Hepatocyte (in vitro differentiated cells): Measurements from ENCODE around the gene DENND1A. TPM values are rescaled to one million over a fixed set of nuclear protein-coding genes. Genes with fewer than 3 reads are reported as not detected.

Experiments
- DNase-seq: peaks from one replicate; pipeline ENCODE4 v3.0.0-alpha.2; 2016; ENCODE audit warnings: low spot score
- H2AFZ ChIP-seq: fragments of 200-600 bp; sonication (generic); 2 replicates; pipeline ENCODE4 v1.6.0; 2016; ENCODE audit warnings: antibody characterized with exemption, mild to moderate bottlenecking
- H3K27ac ChIP-seq: fragments of 200-600 bp; sonication (generic); 2 replicates; pipeline ENCODE4 v1.5.1; 2016; ENCODE audit warnings: mild to moderate bottlenecking
- H3K27me3 ChIP-seq: fragments of 200-600 bp; sonication (generic); 2 replicates; pipeline ENCODE4 v1.6.1; 2016
- H3K36me3 ChIP-seq: fragments of 200-600 bp; sonication (generic); replicated peaks from 2 replicates; pipeline ENCODE4 v1.5.1; 2016; ENCODE audit warnings: low read depth; ENCODE audit not compliant: insufficient read depth
- H3K4me1 ChIP-seq: fragments of 200-600 bp; sonication (generic); 2 replicates; pipeline ENCODE4 v1.5.1; 2016; ENCODE audit warnings: mild to moderate bottlenecking, moderate library complexity; ENCODE audit not compliant: insufficient read depth
- H3K4me2 ChIP-seq: fragments of 200-600 bp; sonication (generic); 2 replicates; pipeline ENCODE4 v1.6.0; 2016
- H3K4me3 ChIP-seq: fragments of 200-600 bp; sonication (generic); 2 replicates; pipeline ENCODE4 v1.5.1; 2016; ENCODE audit warnings: mild to moderate bottlenecking
- H3K79me2 ChIP-seq: fragments of 200-600 bp; sonication (generic); 2 replicates; pipeline ENCODE4 v1.6.0; 2017; ENCODE audit warnings: mild to moderate bottlenecking
- H3K9me2 ChIP-seq: fragments of 200-600 bp; sonication (generic); replicated peaks from 2 replicates; pipeline ENCODE4 v1.6.0; 2017; ENCODE audit warnings: mild to moderate bottlenecking; ENCODE audit not compliant: insufficient read depth
- H3K9me3 ChIP-seq: fragments of 200-600 bp; sonication (generic); 2 replicates; pipeline ENCODE4 v1.5.1; 2016; ENCODE audit warnings: low read depth, mild to moderate bottlenecking
- H4K20me1 ChIP-seq: fragments of 200-600 bp; sonication (generic); 2 replicates; pipeline ENCODE4 v1.6.0; 2016; ENCODE audit warnings: mild to moderate bottlenecking; ENCODE audit not compliant: insufficient read depth, poor library complexity, severe bottlenecking
- CTCF ChIP-seq: fragments of 200-600 bp; sonication (generic); IDR thresholded peaks from 2 replicates; pipeline ENCODE4 v1.5.1; 2016; ENCODE audit warnings: antibody characterized with exemption, mild to moderate bottlenecking; ENCODE audit not compliant: poor library complexity
- EZH2 ChIP-seq: fragments of 200-600 bp; sonication (generic); IDR thresholded peaks from 2 replicates; pipeline ENCODE4 v1.6.1; 2016; ENCODE audit warnings: antibody characterized with exemption, mild to moderate bottlenecking, borderline replicate concordance
- EZH2phosphoT487 ChIP-seq: fragments of 200-600 bp; sonication (generic); IDR thresholded peaks from one replicate; pipeline ENCODE4 v1.6.1; 2018; ENCODE audit warnings: antibody characterized with exemption, mild to moderate bottlenecking, low read depth, moderate library complexity; ENCODE audit not compliant: unreplicated experiment, severe bottlenecking
- WGBS: methylation state at CpG from one replicate; pipeline ENCODE4 v1.1.6; 2016; ENCODE audit warnings: low lambda C conversion rate; ENCODE audit errors: missing lambda C conversion rate; 5-methylcytosine and 5-hydroxymethylcytosine counted together
- polyA plus RNA-seq: library from polyadenylated mRNA; unstranded; fragments of >200 nt; fragmentation: Nextera tagmentation; extraction: Ambion mirVana; gene quantifications from 2 replicates; pipeline ENCODE4 v1.2.1, GENCODE V29; 2016
- total RNA-seq: library from RNA; depleted of rRNA; stranded (reverse); fragments of >200 nt; gene quantifications from 2 replicates; pipeline ENCODE4 v1.2.3, GENCODE V29; 2014

The DENND1A gene
- total and polyA plus RNA-seq, 2 experiments from 2014 or later, result 24.0 to 28.9 TPM

- Histone ChIP-seq H3K4me2 (no peak overlapping the region), H3K27me3 (no peaks in the 10 kb centered on the region), H4K20me1 (no peaks in the 10 kb centered on the region), H3K79me2 (no peaks in the 10 kb centered on the region), H2AFZ (no peak overlapping the region), H3K27ac (no peak overlapping the region), H3K9me2 (no peaks in the 10 kb centered on the region), H3K36me3 (no peaks in the 10 kb centered on the region), H3K9me3 (no peaks in the 10 kb centered on the region), H3K4me1 (no peaks in the 10 kb centered on the region), H3K4me3 (no peak overlapping the region)
- 65% methylated on average over 1 of the region's 1 CpG for WGBS
- TF ChIP-seq CTCF (no peak), EZH2 (no peak), EZH2phosphoT487 (no peak)
- DNase-seq, result no peak
These were observed 411.6 kb downstream of the DENND1A start for GRCh38 chr9:123518338-123518737.

DNA sequence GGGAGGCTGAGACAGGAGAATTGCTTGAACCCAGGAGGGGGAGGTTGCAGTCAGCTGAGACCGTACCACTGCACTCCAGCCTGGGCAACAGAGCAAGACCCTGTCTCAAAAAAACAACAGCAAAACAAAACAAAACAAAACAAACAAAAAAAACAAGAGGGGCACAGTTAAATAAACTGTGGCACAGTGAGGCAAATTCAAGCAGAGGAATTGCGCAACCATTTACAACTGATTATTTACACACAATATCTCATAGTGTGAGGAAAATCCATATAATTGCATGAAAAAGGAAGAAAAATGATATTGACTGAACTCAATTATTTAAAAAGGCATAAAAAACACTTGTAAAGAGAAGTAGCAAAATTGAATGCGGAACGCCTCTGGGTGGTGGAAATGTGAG is 412.4 kb downstream of the DENND1A start:
- Histone ChIP-seq H2AFZ (no peak overlapping the region), H3K79me2 (no peaks in the 10 kb centered on the region), H3K4me2 (no peak overlapping the region), H3K27ac (no peak overlapping the region), H3K36me3 (no peaks in the 10 kb centered on the region), H3K4me1 (no peaks in the 10 kb centered on the region), H3K9me3 (no peaks in the 10 kb centered on the region), H3K27me3 (no peaks in the 10 kb centered on the region), H4K20me1 (no peaks in the 10 kb centered on the region), H3K9me2 (no peaks in the 10 kb centered on the region), H3K4me3 (no peak overlapping the region)
- TF ChIP-seq CTCF (no peak), EZH2 (no peak), EZH2phosphoT487 (no peak)
- no peak for DNase-seq
- WGBS, result 97% methylated on average over 4 of the region's 4 CpGs

DNA sequence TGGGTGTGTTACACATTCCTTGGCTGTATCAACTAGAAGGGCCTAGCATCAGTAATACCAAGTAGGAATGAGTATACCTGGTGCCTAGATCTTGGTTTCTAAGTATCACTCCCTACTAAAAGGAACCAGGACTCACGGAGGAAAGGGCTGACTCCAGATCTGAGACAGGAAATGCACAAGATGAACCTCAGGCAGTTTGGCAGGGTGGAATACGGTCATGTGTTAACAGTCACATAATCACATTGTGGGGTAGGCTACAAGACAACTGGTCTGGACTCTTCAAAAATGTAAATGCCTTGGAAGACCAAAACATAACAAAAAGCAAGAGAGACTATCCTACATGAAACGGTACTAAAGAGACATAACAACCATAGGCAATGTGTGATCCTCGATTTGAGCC is 415.2 kb downstream of the DENND1A start:
- Histone ChIP-seq H3K36me3 (no peaks in the 10 kb centered on the region), H3K9me2 (no peaks in the 10 kb centered on the region), H3K4me1 (no peaks in the 10 kb centered on the region), H2AFZ (no peak overlapping the region), H3K27me3 (no peaks in the 10 kb centered on the region), H3K9me3 (no peaks in the 10 kb centered on the region), H3K4me3 (no peak overlapping the region), H3K4me2 (no peak overlapping the region), H3K79me2 (no peaks in the 10 kb centered on the region), H3K27ac (no peak overlapping the region), H4K20me1 (no peaks in the 10 kb centered on the region)
- no peak for DNase-seq
- WGBS, result 80% methylated on average over 4 of the region's 4 CpGs
- no peak for TF ChIP-seq CTCF
- TF ChIP-seq EZH2, result no peak
- TF ChIP-seq EZH2phosphoT487, result no peak

DNA sequence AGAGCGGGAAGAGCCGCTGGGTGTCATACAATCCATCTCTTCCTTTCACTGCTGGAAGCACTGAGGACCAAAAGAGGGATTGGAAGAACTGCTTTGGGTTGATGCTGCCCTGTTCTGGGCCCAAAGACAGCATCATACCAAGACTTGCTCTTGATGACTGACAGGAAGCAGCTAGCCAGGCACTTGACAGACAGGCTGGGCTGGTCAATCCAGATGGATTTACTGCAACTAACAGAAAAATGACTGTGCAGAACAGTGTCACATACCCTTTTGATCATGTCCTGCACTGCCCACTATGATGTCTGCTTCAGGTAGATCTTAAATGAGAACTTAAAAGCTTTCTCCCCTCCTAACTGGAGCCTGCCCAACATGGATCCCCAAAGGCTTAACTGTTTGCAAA is 416.4 kb downstream of the DENND1A start:
- Histone ChIP-seq H3K27me3 (no peaks in the 10 kb centered on the region), H3K27ac (no peak overlapping the region), H3K4me2 (no peak overlapping the region), H4K20me1 (no peaks in the 10 kb centered on the region), H3K79me2 (no peaks in the 10 kb centered on the region), H2AFZ (no peak overlapping the region), H3K4me1 (no peaks in the 10 kb centered on the region), H3K36me3 (no peaks in the 10 kb centered on the region), H3K9me3 (no peaks in the 10 kb centered on the region), H3K9me2 (no peaks in the 10 kb centered on the region), H3K4me3 (no peak overlapping the region)
- TF ChIP-seq EZH2 (no peak), CTCF (no peak), EZH2phosphoT487 (no peak)
- WGBS, result 98% methylated on average over 2 of the region's 2 CpGs
- DNase-seq, result no peak
